Panc1 (cell line): ENCODE measurements around the gene PPP2R2B.

Source experiments
- CTCF ChIP-seq: fragments of 450-650 bp; IDR thresholded peaks from 2 replicates; pipeline ENCODE4 v1.5.1; 2017; ENCODE audit warnings: mild to moderate bottlenecking
- POLR2AphosphoS5 ChIP-seq: IDR thresholded peaks from 2 replicates; pipeline ENCODE4 v1.6.1; 2012; ENCODE audit warnings: mild to moderate bottlenecking, low read depth, low read length, moderate library complexity
- REST ChIP-seq, 2 experiments: IDR thresholded peaks; 2 replicates each; pipeline ENCODE4 v1.6.1; 2011 to 2012; ENCODE audit warnings: low read depth in 2 of 2, control low read depth in 1 of 2, low read length in 1 of 2, mild to moderate bottlenecking in 1 of 2, moderate library complexity in 1 of 2; ENCODE audit not compliant: insufficient read depth in 1 of 2

GRCh38 chr5:146828385-146828784, 50.2 kb downstream of the PPP2R2B start:
- no peak for TF ChIP-seq CTCF
- TF ChIP-seq POLR2AphosphoS5 = no peak
- TF ChIP-seq REST (IDR thresholded peaks at IDR 0.05; ENCODE audit: insufficient read depth in 1 of 2, low read depth in 2 of 2, low read length in 1 of 2) = no peak
